ENCODE measurements around the gene CLASP1. TPM values are rescaled to one million over a fixed set of nuclear protein-coding genes. Genes with fewer than 3 reads are reported as not detected.
"Not testable (repeated sequence)": the region's sequence is repeated elsewhere in the genome, so short reads cannot be mapped to it uniquely, and the experiment has no call there.

The CLASP1 gene
- total RNA-seq: 66.4 and 71.7 TPM in 2 replicates

DNA sequence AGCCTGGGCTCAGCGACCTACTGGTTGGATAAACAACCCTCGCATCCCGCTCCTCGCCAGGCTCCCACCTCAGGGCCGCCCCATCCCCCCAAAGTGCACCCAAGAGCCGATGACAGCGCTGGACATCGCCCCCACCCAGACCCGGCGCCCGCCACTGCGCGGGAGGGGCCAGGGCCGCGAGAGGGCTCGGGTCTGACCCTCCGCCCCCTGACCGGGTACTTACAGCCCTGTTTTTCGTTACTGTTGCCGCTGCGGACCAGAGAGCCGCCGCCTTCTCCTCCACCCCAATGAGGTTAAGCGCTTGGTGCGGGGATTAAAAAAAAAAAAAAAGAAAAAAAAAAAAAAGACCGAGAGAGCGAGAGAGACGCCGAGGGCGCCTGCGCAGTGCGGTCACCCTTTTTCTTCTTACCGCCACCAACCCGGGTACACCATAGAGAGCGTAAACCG is at the start of gene CLASP1:
TSS of gene CLASP1 (minus strand) at position 314 of the 447 bp plus-strand sequence. CDS start 43,567 bp downstream, outside the sequence.
- no peak for DNase-seq (ENCODE audit: low spot score)
- H3K9me3 Mint-ChIP-seq: no peaks in the 10 kb centered on the region
- peaks cover 46% of the 10 kb centered on the region for H3K36me3 Mint-ChIP-seq (ENCODE audit: low read depth)
- peak within 1 kb of the TSS; percentile 98 for H3K4me3 Mint-ChIP-seq (ENCODE audit: low read depth)
- H3K27ac Mint-ChIP-seq: peak within 1 kb of the TSS; percentile 98
- H3K4me1 Mint-ChIP-seq (ENCODE audit: low read depth): peaks cover 44% of the 10 kb centered on the region
- H3K27me3 Mint-ChIP-seq (ENCODE audit: low read depth): no peaks in the 10 kb centered on the region
- intact Hi-C loops (cut with micrococcal nuclease): loop anchor here (1.0 to 5.0 kb wide), 6 partner anchors 50 to 118 kb away; partner anchors contain the start of genes NIFK and TSN

DNA sequence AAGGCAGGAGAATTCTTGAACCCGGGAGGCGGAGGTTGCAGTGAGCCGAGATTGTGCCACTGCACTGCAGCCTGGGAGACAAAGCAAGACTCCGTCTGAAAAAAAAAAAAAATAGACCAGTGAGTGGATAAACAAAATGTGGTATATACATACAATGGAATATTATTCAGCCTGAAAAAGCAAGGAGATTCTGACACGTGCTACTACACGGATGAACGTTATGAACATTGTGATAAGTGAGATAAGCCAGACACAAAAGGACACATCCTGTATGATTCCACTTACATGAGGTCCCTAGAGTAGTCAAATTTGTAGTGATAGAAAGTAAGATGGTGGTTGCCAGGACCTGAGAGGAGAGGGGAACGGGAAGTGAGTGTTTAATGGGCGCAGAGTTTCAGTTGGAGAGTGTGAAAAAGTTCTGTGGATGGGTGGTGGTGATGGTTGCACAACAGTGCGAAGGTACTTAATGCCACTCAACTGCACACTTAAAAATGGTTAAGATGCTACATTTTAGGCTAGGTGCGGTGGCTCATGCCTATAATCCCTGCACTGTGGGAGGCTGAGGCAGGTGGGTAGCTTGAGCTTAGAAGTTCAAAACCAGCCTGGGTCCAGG is 49.2 kb upstream of the CLASP1 start:
- DNase-seq (ENCODE audit: low spot score): no peak

DNA sequence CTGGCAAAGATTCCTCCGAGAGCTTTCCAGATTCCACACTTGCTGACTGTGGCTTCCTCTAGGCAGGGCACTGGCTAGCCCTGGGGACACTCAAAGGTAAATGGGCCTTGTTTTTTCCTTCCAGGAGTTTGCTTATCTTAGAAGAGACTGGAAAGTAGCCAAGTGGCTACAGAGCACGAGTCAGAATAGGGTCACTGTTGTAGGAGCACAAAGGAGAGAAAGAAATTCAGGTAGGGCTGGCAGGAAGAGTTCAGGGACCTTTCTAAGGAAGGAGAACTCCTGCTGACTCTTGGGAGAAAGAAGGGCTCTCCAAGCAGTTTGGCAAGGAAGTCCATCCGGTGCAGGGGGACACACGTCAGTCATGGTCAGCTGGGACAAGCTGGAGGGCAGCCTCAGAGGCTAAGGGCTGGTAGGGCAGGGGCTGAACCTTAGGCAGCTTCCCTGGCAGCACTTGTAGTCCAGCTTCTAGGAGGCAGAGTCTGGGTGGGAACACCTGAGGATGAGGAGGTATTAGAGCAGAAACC is 47.9 kb upstream of the CLASP1 start:
- Mint-ChIP-seq H3K4me1 (ENCODE audit: low read depth) (peaks cover 41% of the 10 kb centered on the region), H3K36me3 (ENCODE audit: low read depth) (no peaks in the 10 kb centered on the region), H3K9me3 (no peaks in the 10 kb centered on the region), H3K27ac (peak overlapping the region; percentile 24), H3K27me3 (ENCODE audit: low read depth) (no peaks in the 10 kb centered on the region), H3K4me3 (ENCODE audit: low read depth) (no peak overlapping the region)
- intact Hi-C loops (cut with micrococcal nuclease): no loop called here
- DNase-seq (ENCODE audit: low spot score): no peak

More for the DNA sequence above, 49.2 kb upstream of the CLASP1 start:
- no peaks in the 10 kb centered on the region for H3K27me3 Mint-ChIP-seq (ENCODE audit: low read depth)
- peak overlapping the region; percentile 91 for H3K27ac Mint-ChIP-seq
- H3K4me3 Mint-ChIP-seq (ENCODE audit: low read depth): no peak overlapping the region
- intact Hi-C loops (cut with micrococcal nuclease): no loop called here
- H3K9me3 Mint-ChIP-seq: no peaks in the 10 kb centered on the region
- no peaks in the 10 kb centered on the region for H3K36me3 Mint-ChIP-seq (ENCODE audit: low read depth)
- peaks cover 46% of the 10 kb centered on the region for H3K4me1 Mint-ChIP-seq (ENCODE audit: low read depth)

DNA sequence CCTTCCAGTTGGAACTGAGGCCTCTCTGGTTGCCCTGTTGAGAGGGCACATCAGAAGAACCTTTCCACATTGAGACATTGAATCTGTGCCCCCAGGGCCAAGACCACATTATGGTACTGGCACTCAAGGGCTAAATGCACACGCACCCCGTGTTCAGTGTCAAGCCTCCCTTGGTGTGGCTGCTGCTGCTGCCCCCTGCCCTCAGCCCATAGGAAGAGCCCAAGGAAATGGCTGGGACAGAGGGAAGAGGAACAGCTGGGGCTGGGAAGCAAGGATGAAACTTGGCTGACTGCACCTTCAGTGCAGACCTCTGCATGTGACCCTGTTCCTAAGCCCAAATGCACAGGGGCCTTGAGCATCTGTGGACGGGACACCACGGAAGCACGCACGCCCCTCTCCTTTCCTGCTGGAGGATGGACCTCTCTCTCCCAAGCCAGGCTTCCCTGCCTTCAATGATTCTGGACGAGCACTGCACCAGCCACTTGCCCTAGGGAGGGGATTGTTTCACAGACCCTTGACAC is 47.2 kb upstream of the CLASP1 start:
- no peak for DNase-seq (ENCODE audit: low spot score)
- Mint-ChIP-seq H3K27me3 (ENCODE audit: low read depth) (no peaks in the 10 kb centered on the region), H3K36me3 (ENCODE audit: low read depth) (no peaks in the 10 kb centered on the region), H3K4me1 (ENCODE audit: low read depth) (peaks cover 36% of the 10 kb centered on the region), H3K27ac (no peak overlapping the region), H3K4me3 (ENCODE audit: low read depth) (no peak overlapping the region), H3K9me3 (no peaks in the 10 kb centered on the region)
- intact Hi-C loops (cut with micrococcal nuclease): no loop called here

DNA sequence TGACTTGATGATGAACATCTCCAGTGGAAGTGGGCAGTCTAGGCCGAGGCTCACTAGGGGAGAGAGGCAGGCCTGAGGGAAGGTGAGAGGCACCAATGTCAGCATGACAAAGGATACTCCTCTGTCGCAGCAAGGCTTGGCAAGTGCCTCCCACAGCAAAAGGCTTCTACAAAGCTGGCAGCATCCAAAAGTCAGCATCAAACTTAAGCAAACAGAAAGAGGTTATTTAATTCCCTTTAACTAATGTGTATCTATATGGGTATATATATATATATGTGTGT is 45.8 kb upstream of the CLASP1 start:
- Mint-ChIP-seq H3K27ac (no peak overlapping the region), H3K9me3 (no peaks in the 10 kb centered on the region), H3K36me3 (ENCODE audit: low read depth) (no peaks in the 10 kb centered on the region), H3K27me3 (ENCODE audit: low read depth) (no peaks in the 10 kb centered on the region), H3K4me3 (ENCODE audit: low read depth) (no peak overlapping the region), H3K4me1 (ENCODE audit: low read depth) (peaks cover 24% of the 10 kb centered on the region)
- no peak for DNase-seq (ENCODE audit: low spot score)
- intact Hi-C loops (cut with micrococcal nuclease): no loop called here

DNA sequence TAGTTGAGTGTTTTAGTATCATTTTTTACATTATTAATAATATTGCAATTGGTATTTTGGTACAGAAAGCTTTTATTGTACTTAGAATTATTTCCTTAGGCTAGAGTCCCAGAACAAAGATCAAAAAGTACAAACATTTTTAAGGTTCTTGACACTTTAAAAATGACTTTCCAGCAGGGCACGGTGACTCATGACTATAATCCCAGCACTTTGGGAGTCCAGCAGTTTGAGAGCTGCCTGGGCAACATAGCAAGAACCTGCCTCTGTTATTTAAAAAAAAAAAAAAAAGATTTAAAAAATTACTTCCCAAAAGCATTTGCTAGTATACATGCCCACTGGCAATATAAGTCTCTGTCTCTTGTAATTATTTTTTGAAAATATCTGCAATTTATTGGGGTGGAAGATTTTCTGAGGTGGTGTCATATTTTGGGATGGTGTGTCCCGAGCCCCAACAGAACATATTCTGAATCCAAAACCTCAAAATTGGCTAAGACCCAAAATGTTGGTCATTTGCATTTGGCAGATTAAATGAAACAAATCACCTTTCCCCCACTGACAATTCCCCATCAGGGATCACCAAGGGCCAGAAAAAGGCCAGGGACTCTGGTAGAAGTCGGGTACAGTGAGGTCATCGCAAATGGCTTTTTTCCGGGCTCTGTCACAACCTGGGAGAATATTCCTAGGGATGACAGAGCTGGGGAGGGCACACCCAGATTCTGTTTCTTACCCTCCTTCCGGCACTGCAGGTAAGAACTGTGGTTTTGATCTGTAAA is 45.3 kb upstream of the CLASP1 start:
- peaks cover 18% of the 10 kb centered on the region for H3K4me1 Mint-ChIP-seq (ENCODE audit: low read depth)
- no peaks in the 10 kb centered on the region for H3K27me3 Mint-ChIP-seq (ENCODE audit: low read depth)
- no peak overlapping the region for H3K4me3 Mint-ChIP-seq (ENCODE audit: low read depth)
- no peak overlapping the region for H3K27ac Mint-ChIP-seq
- no peak for DNase-seq (ENCODE audit: low spot score)
- intact Hi-C loops (cut with micrococcal nuclease): no loop called here
- no peaks in the 10 kb centered on the region for H3K36me3 Mint-ChIP-seq (ENCODE audit: low read depth)
- H3K9me3 Mint-ChIP-seq: no peaks in the 10 kb centered on the region

DNA sequence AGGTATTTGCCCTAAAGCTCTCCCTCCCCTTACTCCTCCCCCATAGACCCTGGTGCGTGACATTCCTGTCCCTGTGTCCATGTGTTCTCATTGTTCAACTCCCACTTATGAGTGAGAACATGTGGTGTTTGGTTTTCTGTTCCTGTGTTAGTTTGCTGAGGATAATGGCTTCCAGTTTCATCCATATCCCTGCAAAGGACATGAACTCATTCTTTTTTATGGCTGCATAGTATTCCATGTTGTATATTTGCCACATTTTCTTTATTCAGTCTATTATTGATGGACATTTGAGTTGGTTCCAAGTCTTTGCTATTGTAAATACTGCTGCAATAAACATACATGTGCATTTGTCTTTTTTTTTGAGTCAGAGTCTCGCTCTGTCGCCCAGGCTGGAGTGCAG is 41.3 kb upstream of the CLASP1 start:
- DNase-seq (ENCODE audit: low spot score); H3K27me3 Mint-ChIP-seq (ENCODE audit: low read depth); intact Hi-C loops (cut with micrococcal nuclease); H3K4me1 Mint-ChIP-seq (ENCODE audit: low read depth); H3K27ac Mint-ChIP-seq; H3K9me3 Mint-ChIP-seq; H3K36me3 Mint-ChIP-seq (ENCODE audit: low read depth); H3K4me3 Mint-ChIP-seq (ENCODE audit: low read depth): not testable (repeated sequence)

DNA sequence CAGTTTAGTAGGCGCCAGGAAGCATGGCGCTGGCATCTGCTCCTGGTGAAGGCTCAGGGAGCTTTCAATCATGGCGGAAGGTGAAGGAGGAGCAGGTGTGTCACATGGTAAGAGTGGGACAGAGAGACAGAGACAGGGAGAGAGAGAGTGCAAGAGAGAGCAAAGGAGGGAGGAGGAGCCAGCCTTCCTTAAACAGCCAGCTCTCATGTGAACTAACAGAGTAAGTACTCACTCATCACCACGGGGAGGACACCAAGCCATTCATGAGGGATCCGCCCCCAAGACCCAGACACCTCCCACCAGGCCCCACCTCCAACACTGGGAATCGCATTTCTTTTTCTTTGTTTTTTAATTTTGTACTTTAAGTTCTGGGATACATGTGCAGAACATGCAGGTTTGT is 40.8 kb upstream of the CLASP1 start:
- H3K27me3 Mint-ChIP-seq (ENCODE audit: low read depth): no peaks in the 10 kb centered on the region
- H3K4me1 Mint-ChIP-seq (ENCODE audit: low read depth): no peaks in the 10 kb centered on the region
- H3K9me3 Mint-ChIP-seq: peaks cover 5% of the 10 kb centered on the region
- H3K27ac Mint-ChIP-seq: no peak overlapping the region
- DNase-seq (ENCODE audit: low spot score): no peak
- no peak overlapping the region for H3K4me3 Mint-ChIP-seq (ENCODE audit: low read depth)
- no peaks in the 10 kb centered on the region for H3K36me3 Mint-ChIP-seq (ENCODE audit: low read depth)
- intact Hi-C loops (cut with micrococcal nuclease): no loop called here

DNA sequence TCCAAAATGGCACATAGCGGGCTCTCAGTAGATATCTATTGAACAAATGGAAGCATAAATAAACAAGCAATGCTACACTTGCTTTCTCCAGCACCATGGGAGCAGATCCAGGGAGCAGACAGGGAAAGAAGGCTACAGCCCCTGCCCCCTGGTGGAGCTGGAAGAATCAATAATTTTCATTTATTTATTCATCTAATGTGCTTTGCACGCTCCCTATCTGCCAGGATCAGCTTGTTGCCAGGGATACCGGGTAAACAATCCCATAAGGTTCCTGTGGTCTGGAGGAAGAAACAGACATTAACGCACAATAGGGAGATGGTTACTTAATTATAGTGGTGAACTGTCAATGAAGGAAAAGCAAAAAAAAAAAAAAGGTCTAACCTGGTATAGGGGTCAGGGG is 40.1 kb upstream of the CLASP1 start:
- no peaks in the 10 kb centered on the region for H3K4me1 Mint-ChIP-seq (ENCODE audit: low read depth)
- intact Hi-C loops (cut with micrococcal nuclease): no loop called here
- no peak overlapping the region for H3K27ac Mint-ChIP-seq
- no peak for DNase-seq (ENCODE audit: low spot score)
- peaks cover 2% of the 10 kb centered on the region for H3K36me3 Mint-ChIP-seq (ENCODE audit: low read depth)
- H3K27me3 Mint-ChIP-seq (ENCODE audit: low read depth): no peaks in the 10 kb centered on the region
- H3K4me3 Mint-ChIP-seq (ENCODE audit: low read depth): no peak overlapping the region
- peaks cover 9% of the 10 kb centered on the region for H3K9me3 Mint-ChIP-seq

DNA sequence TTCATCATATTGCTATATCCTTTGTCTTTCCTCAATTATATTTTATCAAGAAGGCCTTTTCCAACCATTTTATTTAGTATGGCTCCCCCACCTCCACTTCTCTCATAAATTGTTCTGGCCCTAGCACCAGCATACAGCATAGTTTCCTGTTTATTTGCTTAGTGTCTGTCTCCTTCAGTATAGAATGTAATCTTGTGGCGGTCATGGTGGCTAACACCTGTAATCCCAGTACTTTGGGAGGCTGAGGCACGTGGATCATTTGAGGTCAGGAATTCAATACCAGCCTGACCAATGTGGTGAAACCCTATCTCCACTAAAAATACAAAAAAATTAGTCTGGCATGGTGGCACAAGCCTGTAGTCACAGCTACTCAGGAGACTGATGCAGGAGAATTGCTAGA is 39.6 kb upstream of the CLASP1 start:
- Mint-ChIP-seq H3K27ac (no peak overlapping the region), H3K4me3 (ENCODE audit: low read depth) (no peak overlapping the region), H3K9me3 (peaks cover 15% of the 10 kb centered on the region), H3K4me1 (ENCODE audit: low read depth) (no peaks in the 10 kb centered on the region), H3K36me3 (ENCODE audit: low read depth) (peaks cover 7% of the 10 kb centered on the region), H3K27me3 (ENCODE audit: low read depth) (no peaks in the 10 kb centered on the region)
- DNase-seq (ENCODE audit: low spot score): no peak
- intact Hi-C loops (cut with micrococcal nuclease): no loop called here

DNA sequence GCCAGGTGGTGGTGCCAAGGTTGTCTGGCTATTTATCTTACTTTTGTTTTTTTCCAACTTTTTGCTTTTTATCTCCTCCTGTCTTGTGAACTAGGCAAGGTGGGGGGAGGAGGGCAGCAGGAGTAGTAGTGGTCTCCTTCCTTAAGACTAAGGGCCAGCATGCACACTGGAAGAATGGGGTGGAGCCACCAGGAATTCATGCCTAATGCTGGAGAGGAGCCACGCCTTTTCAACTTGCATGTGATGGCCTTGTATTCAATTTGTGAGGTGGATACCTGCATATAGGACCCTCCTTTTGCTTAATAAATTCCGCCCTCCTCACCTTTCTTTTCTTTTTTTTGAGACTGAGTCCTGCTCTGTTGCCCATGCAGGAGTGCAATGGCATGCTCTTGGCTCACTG is 37.6 kb upstream of the CLASP1 start:
- no peak overlapping the region for H3K4me3 Mint-ChIP-seq (ENCODE audit: low read depth)
- H3K4me1 Mint-ChIP-seq (ENCODE audit: low read depth): no peaks in the 10 kb centered on the region
- intact Hi-C loops (cut with micrococcal nuclease): no loop called here
- no peaks in the 10 kb centered on the region for H3K27me3 Mint-ChIP-seq (ENCODE audit: low read depth)
- peaks cover 8% of the 10 kb centered on the region for H3K36me3 Mint-ChIP-seq (ENCODE audit: low read depth)
- H3K27ac Mint-ChIP-seq: no peak overlapping the region
- no peak for DNase-seq (ENCODE audit: low spot score)
- peaks cover 26% of the 10 kb centered on the region for H3K9me3 Mint-ChIP-seq

DNA sequence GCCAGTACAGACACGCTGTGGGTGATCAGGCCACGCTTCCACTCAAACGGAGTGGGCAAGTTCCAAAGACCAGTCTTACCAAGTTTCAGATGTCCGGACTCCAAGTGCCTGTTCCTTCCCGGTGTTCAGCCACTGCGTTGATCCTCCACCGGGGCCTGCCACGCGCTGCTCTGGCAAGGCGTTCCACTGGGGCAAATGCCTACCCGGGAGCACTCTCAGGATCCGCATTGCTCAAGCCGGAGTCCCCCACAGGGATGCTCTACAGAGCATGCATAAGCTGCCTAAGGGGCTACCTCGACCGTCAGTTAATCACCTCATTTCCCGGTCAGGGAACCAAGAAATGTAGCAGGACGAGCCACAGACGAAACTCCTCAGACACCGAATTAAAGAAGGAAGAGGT is 37.0 kb upstream of the CLASP1 start:
- H3K4me3 Mint-ChIP-seq (ENCODE audit: low read depth): no peak overlapping the region
- intact Hi-C loops (cut with micrococcal nuclease): no loop called here

More for the DNA sequence above, 37.0 kb upstream of the CLASP1 start:
- Mint-ChIP-seq H3K27me3 (ENCODE audit: low read depth) (no peaks in the 10 kb centered on the region), H3K36me3 (ENCODE audit: low read depth) (peaks cover 8% of the 10 kb centered on the region), H3K4me1 (ENCODE audit: low read depth) (no peaks in the 10 kb centered on the region), H3K9me3 (peaks cover 33% of the 10 kb centered on the region), H3K27ac (no peak overlapping the region)
- DNase-seq (ENCODE audit: low spot score): no peak
